Measurements from ENCODE around the gene ATPAF1.

The ATPAF1 gene

DNA sequence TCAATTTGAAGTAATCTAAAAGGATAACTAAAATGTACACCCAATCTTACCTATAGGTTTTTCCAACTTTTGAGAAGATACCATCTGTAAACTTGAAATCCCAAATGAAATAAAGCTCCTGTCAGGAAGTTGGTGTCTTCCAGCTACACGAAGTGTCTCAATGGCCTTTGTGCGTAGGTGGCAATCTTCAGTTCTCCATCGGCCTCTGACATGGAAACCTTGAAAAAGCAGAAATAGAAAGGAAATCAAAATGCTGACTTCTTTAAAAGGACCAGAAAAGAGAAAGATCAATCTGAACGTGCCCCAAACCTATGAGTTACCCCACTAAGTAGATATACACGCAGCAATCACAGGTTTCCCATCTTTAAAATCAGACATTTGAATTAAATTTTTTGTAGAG lies 74.1 kb downstream of the ATPAF1 start:
- TF ChIP-seq, protein P1, sequence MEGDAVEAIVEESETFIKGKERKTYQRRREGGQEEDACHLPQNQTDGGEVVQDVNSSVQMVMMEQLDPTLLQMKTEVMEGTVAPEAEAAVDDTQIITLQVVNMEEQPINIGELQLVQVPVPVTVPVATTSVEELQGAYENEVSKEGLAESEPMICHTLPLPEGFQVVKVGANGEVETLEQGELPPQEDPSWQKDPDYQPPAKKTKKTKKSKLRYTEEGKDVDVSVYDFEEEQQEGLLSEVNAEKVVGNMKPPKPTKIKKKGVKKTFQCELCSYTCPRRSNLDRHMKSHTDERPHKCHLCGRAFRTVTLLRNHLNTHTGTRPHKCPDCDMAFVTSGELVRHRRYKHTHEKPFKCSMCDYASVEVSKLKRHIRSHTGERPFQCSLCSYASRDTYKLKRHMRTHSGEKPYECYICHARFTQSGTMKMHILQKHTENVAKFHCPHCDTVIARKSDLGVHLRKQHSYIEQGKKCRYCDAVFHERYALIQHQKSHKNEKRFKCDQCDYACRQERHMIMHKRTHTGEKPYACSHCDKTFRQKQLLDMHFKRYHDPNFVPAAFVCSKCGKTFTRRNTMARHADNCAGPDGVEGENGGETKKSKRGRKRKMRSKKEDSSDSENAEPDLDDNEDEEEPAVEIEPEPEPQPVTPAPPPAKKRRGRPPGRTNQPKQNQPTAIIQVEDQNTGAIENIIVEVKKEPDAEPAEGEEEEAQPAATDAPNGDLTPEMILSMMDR (IDR thresholded peaks at IDR 0.05; ENCODE audit: borderline replicate concordance, control extremely low read depth, extremely low read depth, insufficient read depth, missing control alignments) = no peak
- in situ Hi-C loops (cut with MboI; ENCODE audit: low sequenced_read_pairs, unreplicated experiment) = no loop called here
- DNase-seq (ENCODE audit: low spot score) = no peak

DNA sequence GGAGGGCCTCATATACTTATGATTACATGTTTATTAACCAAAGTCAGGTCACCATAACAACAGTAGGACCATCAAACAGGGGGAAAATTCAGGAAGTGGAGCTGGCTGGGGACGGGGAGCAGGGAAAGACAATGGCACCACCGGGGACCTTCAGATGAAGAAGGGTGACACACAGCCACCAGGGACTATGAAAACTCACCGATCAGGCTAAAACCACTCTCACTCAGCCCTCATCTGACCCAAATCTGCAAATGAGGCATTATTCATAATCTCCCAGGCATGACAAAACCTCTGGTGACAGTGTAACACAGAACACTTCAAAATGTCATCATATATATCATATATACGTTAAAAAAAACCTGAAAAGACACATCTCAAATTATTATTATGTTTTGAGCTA lies 75.3 kb downstream of the ATPAF1 start:
- no peak for DNase-seq (ENCODE audit: low spot score)
- TF ChIP-seq, protein P1 (IDR thresholded peaks at IDR 0.05; ENCODE audit: borderline replicate concordance, control extremely low read depth, extremely low read depth, insufficient read depth, missing control alignments) = no peak
- in situ Hi-C loops (cut with MboI; ENCODE audit: low sequenced_read_pairs, unreplicated experiment) = no loop called here

DNA sequence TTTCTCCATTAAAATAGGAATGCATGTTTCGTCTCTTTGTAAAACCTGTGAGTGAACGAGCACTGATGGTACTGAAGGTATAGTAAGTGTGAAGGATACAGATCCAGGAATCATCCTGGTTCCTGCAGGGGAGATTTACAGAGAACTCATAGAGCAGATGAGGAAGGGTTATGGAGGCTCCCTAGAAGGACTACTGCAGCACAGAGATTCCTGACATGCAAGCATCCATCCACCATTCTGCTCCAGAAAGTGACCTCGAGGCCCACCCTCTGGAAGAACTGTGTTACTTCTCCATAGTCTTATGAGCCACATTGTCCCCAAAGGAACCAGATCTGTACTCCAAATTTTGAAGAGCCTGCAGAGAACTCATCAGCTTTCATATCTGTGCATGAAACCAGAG lies 78.6 kb downstream of the ATPAF1 start:
- no peak for DNase-seq (ENCODE audit: low spot score)
- TF ChIP-seq, protein P1 (IDR thresholded peaks at IDR 0.05; ENCODE audit: borderline replicate concordance, control extremely low read depth, extremely low read depth, insufficient read depth, missing control alignments) = no peak
- in situ Hi-C loops (cut with MboI; ENCODE audit: low sequenced_read_pairs, unreplicated experiment) = no loop called here

DNA sequence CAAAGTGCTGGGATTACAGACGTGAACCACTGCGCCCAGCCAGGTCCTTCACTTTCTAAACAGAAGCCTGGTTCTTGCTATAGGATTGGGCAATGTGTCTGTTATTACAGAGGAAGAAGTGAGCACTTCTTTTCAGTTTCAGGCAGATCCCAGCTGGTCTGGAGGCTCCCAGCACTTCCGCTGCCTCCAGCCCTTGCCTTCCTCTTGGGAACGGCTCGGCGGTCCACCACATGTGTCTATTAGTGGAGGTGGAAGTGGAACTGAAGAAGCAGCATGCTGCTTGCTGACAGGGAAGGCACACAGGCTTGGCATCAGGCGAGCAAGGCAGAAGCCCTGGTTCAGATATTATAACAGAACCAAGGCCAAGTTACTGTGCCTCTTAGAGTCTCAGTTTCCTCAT lies 81.1 kb downstream of the ATPAF1 start:
- DNase-seq (ENCODE audit: low spot score) = no peak
- TF ChIP-seq, protein P1 (IDR thresholded peaks at IDR 0.05; ENCODE audit: borderline replicate concordance, control extremely low read depth, extremely low read depth, insufficient read depth, missing control alignments) = no peak
- in situ Hi-C loops (cut with MboI; ENCODE audit: low sequenced_read_pairs, unreplicated experiment) = no loop called here

DNA sequence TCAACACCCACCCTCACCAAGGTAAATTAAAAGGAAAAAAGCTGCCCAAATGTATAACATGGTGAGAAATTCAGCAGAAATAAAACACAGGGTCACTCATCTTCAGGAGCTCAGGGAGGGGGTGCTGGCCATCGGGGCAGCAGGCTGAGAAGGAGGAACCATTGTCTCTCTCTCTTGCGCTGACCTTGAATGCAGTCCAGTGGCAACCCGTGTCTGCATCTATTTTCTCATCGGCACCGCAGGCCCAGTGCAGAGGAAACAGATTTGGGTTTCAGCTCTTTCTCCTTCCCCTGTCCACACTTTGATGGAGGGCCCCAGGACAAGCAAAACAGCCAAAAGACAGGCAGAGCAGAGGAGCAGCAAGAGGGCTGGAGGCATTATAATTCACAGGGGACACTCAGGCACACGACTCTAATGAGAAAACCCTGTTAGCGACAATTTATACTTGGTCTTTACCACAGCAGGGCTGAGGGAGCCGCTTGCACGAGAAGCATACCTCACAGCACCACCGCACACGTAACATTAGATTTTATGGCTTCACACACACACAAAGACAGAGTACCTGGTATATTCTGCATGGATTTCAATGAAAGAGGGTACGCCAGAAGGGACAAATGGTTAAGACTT lies 82.7 kb downstream of the ATPAF1 start:
- no peak for DNase-seq (ENCODE audit: low spot score)
- TF ChIP-seq, protein P1 (IDR thresholded peaks at IDR 0.05; ENCODE audit: borderline replicate concordance, control extremely low read depth, extremely low read depth, insufficient read depth, missing control alignments) = no peak
- in situ Hi-C loops (cut with MboI; ENCODE audit: low sequenced_read_pairs, unreplicated experiment) = no loop called here

DNA sequence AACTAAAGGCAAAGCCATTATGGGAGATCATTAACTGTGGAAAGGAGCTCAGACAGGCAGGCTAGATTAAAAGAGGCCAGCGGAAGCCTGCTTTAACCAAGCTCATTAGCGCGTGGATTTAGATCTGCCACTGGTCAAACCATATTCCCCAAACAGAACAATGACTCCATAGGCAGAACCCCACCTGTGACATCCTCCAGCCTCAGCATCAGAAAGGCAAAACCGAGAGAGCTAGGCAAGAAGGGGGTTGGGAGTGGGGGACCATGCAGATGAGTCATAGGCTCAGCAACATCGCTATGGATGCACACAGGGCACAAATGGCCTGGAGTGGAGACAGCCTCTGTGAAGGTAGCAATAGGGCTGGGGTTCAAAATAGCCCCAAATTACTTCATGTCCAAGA lies 84.7 kb downstream of the ATPAF1 start:
- in situ Hi-C loops (cut with MboI; ENCODE audit: low sequenced_read_pairs, unreplicated experiment) = no loop called here
- TF ChIP-seq, protein P1 (IDR thresholded peaks at IDR 0.05; ENCODE audit: borderline replicate concordance, control extremely low read depth, extremely low read depth, insufficient read depth, missing control alignments) = no peak
- no peak for DNase-seq (ENCODE audit: low spot score)
